ENCODE data around the gene HSF4.

- no peak for TF ChIP-seq CTCF (IDR thresholded peaks at IDR 0.05; ENCODE audit: low read depth, low read length, poor library complexity, severe bottlenecking)
- no peak for TF ChIP-seq EZH2phosphoT487 (IDR thresholded peaks at IDR 0.05; ENCODE audit: borderline replicate concordance, low read length)
These were observed 12.1 kb downstream of the HSF4 start for GRCh38 chr16:67176662-67177061.

Measured in DOHH2 (cell line).